Naive thymus-derived CD4-positive, alpha-beta T cell (primary cell): ENCODE measurements around the gene CCNG2. TPM values are rescaled to one million over a fixed set of nuclear protein-coding genes. Genes with fewer than 3 reads are reported as not detected.
A peak's percentile ranks its signal among the peaks of the same experiment; 100 is the strongest.

Experiments used
- ATAC-seq: fragments of 150-1000 bp; cut with Tn5 transposase; 2 replicates; pipeline ENCODE4 v1.10.0; 2021; ENCODE audit warnings: mild to moderate bottlenecking, moderate library complexity
- CTCF ChIA-PET: fragments of 350-600 bp; sonication (Branson Sonifier 250); formaldehyde crosslinking; loops from one replicate; lab custom pipeline; 2021; ENCODE audit warnings: antibody characterized with exemption; lab: Charles Lee
- POLR2A ChIA-PET: fragments of 350-600 bp; sonication (Branson Sonifier 250); formaldehyde crosslinking; loops from one replicate; lab custom pipeline; 2021; ENCODE audit warnings: antibody characterized with exemption, inconsistent platforms; lab: Charles Lee
- DNase-seq, 9 donors: peaks; one replicate each; pipeline versions ENCODE4 v3.0.0 to v3.0.0-alpha.2; 2020 to 2022; ENCODE audit warnings: mixed read lengths in 1 of 9
- H3K27ac ChIP-seq: one replicate; pipeline ENCODE4 v1.7.0; 2013; ENCODE audit warnings: mild to moderate bottlenecking, low read depth, low read length, moderate library complexity
- H3K27me3 ChIP-seq, 2 donors: one replicate each; pipeline ENCODE4 v1.7.0; 2013; ENCODE audit warnings: low read length in 2 of 2, mild to moderate bottlenecking in 2 of 2, moderate library complexity in 2 of 2; ENCODE audit not compliant: control insufficient read depth in 2 of 2, insufficient read depth in 2 of 2
- H3K36me3 ChIP-seq, 3 experiments: 1 replicate in 2 of 3; 2 replicates in 1 of 3; pipeline ENCODE4 v1.7.0; 2013; ENCODE audit warnings: low read length in 3 of 3, mild to moderate bottlenecking in 3 of 3, moderate library complexity in 1 of 3; ENCODE audit not compliant: insufficient read depth in 3 of 3, control insufficient read depth in 2 of 3
- H3K4me1 ChIP-seq, 2 donors: one replicate each; pipeline ENCODE4 v1.7.0; 2013; ENCODE audit warnings: low read length in 2 of 2, mild to moderate bottlenecking in 2 of 2, moderate library complexity in 1 of 2; ENCODE audit not compliant: control insufficient read depth in 2 of 2, insufficient read depth in 2 of 2
- H3K4me3 ChIP-seq: 2 replicates; pipeline ENCODE4 v1.7.0; 2013; ENCODE audit warnings: mild to moderate bottlenecking, low read length
- H3K9me3 ChIP-seq, 3 experiments: 1 replicate in 2 of 3; 2 replicates in 1 of 3; pipeline ENCODE4 v1.7.0; 2013; ENCODE audit warnings: low read length in 3 of 3; ENCODE audit not compliant: control insufficient read depth in 2 of 3
- H3K27ac Mint-ChIP-seq, 9 donors: one replicate each; pipeline ENCODE4 v1.8.0; 2020 to 2022; ENCODE audit warnings: mixed read lengths in 9 of 9, mild to moderate bottlenecking in 8 of 9, moderate library complexity in 5 of 9, inconsistent platforms in 2 of 9
- H3K27me3 Mint-ChIP-seq, 5 donors: one replicate each; pipeline ENCODE4 v1.8.0; 2021 to 2022; ENCODE audit warnings: mixed read lengths in 5 of 5, mild to moderate bottlenecking in 1 of 5
- H3K36me3 Mint-ChIP-seq, 5 donors: one replicate each; pipeline ENCODE4 v1.8.0; 2020 to 2022; ENCODE audit warnings: mixed read lengths in 5 of 5, mild to moderate bottlenecking in 3 of 5, inconsistent platforms in 1 of 5
- H3K4me1 Mint-ChIP-seq, 7 donors: one replicate each; pipeline ENCODE4 v1.8.0; 2020 to 2022; ENCODE audit warnings: mixed read lengths in 7 of 7, mild to moderate bottlenecking in 3 of 7, inconsistent platforms in 1 of 7
- H3K4me3 Mint-ChIP-seq, 10 donors: one replicate each; pipeline ENCODE4 v1.8.0; 2020 to 2022; ENCODE audit warnings: mild to moderate bottlenecking in 10 of 10, mixed read lengths in 10 of 10, moderate library complexity in 6 of 10, inconsistent platforms in 2 of 10
- H3K9me3 Mint-ChIP-seq, 11 donors: one replicate each; pipeline ENCODE4 v1.8.0; 2020 to 2022; ENCODE audit warnings: mixed read lengths in 11 of 11, mild to moderate bottlenecking in 4 of 11, inconsistent platforms in 1 of 11, moderate library complexity in 1 of 11
- intact Hi-C, 2 donors: fragments of 100-400 bp; cut with micrococcal nuclease; formaldehyde crosslinking; loops; one replicate each; pipeline ENCODE4 v1.15.1; 2023
- polyA plus RNA-seq, 2 donors: library from polyadenylated mRNA; unstranded; fragments of 300-500 nt; fragmentation: Illumina TruSeq; gene quantifications; one replicate each; pipeline ENCODE4 v1.2.3, GENCODE V29; 2021
- total RNA-seq, 6 experiments: library from RNA in 5 of 6; stranded (reverse) in 5 of 6; gene quantifications; 1 replicate in 5 of 6; 2 replicates in 1 of 6; pipeline ENCODE4 v1.2.3 and lab custom pipeline; 2021 to 2026

Gene CCNG2
- total and polyA plus RNA-seq, 7 experiments from 2014 or later: 8.5 to 36.7 (median 24.8) TPM

DNA sequence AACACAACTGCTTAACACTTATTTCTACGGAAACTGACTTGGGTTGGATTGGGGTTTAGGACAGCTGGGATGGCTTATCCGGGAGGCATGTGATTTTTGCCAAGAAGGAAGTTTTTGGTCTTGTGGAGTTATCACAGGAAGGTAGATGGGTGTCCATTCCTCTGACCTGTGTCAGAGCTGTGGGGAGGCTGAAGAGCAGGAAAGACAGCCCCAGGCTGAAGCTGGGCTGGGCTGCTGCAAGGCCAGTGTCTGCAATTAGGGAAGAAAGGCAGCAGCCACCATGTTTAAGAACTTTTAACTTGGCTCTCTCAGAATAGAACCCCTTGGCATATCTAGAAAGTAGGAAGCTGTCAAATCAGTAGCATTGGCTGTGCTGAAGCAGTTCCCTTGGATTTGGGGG lies 42.3 kb downstream of the CCNG2 start:
- POLR2A ChIA-PET: interaction anchor here (0.7 kb wide), 1 partner anchor 12 kb away, joined by 3 read pairs; no protein-coding TSS in a partner anchor
- no peak overlapping the region for H3K27ac ChIP-seq
- H3K36me3 ChIP-seq: no peaks in the 10 kb centered on the region
- Mint-ChIP-seq H3K36me3 (no peaks in the 10 kb centered on the region), H3K9me3 (no peaks in the 10 kb centered on the region), H3K27ac (no peak overlapping the region), H3K4me1 (peaks cover 0 to 15% (median 3%) of the 10 kb centered on the region in 7 donors), H3K4me3 (no peak overlapping the region), H3K27me3 (peaks cover 0 to 14% (median 0%) of the 10 kb centered on the region in 5 donors)
- H3K4me1 ChIP-seq: peaks cover 0 to 1% of the 10 kb centered on the region in 2 donors
- intact Hi-C loops: no loop called here
- DNase-seq (no peak), ATAC-seq (no peak)
- CTCF ChIA-PET: interaction anchor here (2.3 to 8.5 kb wide), 3 partner anchors 10 to 147 kb away, joined by 6 to 147 read pairs (median 11); no protein-coding TSS in a partner anchor
- peaks cover 0 to 2% of the 10 kb centered on the region in 2 donors for H3K27me3 ChIP-seq
- no peak overlapping the region for H3K4me3 ChIP-seq
- no peaks in the 10 kb centered on the region for H3K9me3 ChIP-seq

DNA sequence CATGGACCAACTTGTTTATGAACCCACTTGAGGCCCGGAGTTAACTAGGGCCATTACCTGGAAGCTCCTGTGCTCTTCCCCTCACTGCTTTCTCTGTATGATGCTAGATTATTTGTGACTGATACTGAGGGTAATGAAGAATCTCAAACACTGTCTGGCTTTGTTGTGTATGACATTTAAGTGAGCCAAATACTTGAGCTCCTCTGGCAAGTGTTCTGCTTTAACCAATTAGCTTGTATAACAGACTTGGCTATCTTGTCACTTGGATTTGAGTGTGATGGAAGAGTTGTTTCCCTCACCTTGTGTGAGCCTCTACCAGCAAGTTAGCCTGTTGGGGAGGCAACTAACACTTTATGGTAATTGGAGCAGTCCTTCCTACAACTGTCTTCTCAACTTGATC lies 42.7 kb downstream of the CCNG2 start:
- Mint-ChIP-seq H3K27ac (no peak overlapping the region), H3K4me1 (peaks cover 0 to 11% (median 0%) of the 10 kb centered on the region in 7 donors), H3K9me3 (no peaks in the 10 kb centered on the region), H3K4me3 (no peak overlapping the region), H3K36me3 (no peaks in the 10 kb centered on the region), H3K27me3 (peaks cover 0 to 10% (median 0%) of the 10 kb centered on the region in 5 donors)
- Histone ChIP-seq H3K4me3 (no peak overlapping the region), H3K27ac (no peak overlapping the region), H3K9me3 (no peaks in the 10 kb centered on the region), H3K27me3 (no peaks in the 10 kb centered on the region), H3K36me3 (no peaks in the 10 kb centered on the region), H3K4me1 (no peaks in the 10 kb centered on the region)
- CTCF ChIA-PET: interaction anchor here (2.3 to 8.5 kb wide), 3 partner anchors 9 to 147 kb away, joined by 6 to 147 read pairs (median 11); no protein-coding TSS in a partner anchor
- DNase-seq (no peak), ATAC-seq (no peak)
- intact Hi-C loops: loop anchor here (5.0 to 10.0 kb wide), 3 partner anchors 245 to 1017 kb away; no protein-coding TSS in a partner anchor
- POLR2A ChIA-PET: interaction anchor here (0.7 kb wide), 2 partner anchors 11 to 73 kb away, joined by 3 read pairs; no protein-coding TSS in a partner anchor

DNA sequence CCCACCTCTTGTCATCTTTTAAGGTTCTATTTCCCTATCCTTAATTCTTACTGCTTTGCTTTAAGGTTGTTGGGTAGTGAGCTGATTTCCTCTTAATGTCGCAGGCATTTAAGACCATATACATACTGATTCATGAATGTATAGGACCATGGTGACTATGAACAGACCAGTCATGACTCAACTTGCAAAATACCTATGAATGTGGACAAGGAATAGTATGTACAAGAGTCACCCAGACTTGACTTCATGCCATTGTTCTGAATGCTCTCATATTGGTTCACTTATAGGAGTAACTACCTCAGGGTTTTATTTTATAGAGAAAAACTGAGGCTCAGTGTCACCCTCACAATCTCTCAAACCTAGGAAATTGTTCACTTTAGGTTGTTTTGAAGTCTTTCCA lies 44.3 kb downstream of the CCNG2 start:
- H3K27ac Mint-ChIP-seq: no peak overlapping the region
- no peaks in the 10 kb centered on the region for H3K9me3 Mint-ChIP-seq
- Histone ChIP-seq H3K27me3 (no peaks in the 10 kb centered on the region), H3K4me3 (no peak overlapping the region), H3K36me3 (no peaks in the 10 kb centered on the region), H3K9me3 (no peaks in the 10 kb centered on the region), H3K27ac (no peak overlapping the region), H3K4me1 (no peaks in the 10 kb centered on the region)
- POLR2A ChIA-PET: no interaction called here
- peaks cover 0 to 18% (median 4%) of the 10 kb centered on the region in 5 donors for H3K27me3 Mint-ChIP-seq
- CTCF ChIA-PET: interaction anchor here (0.8 to 8.5 kb wide), 8 partner anchors 7 to 766 kb away, joined by 3 to 147 read pairs (median 6); partner anchors contain the start of gene SHROOM3
- no peaks in the 10 kb centered on the region for H3K36me3 Mint-ChIP-seq
- ATAC-seq (no peak), DNase-seq (no peak)
- H3K4me3 Mint-ChIP-seq: no peak overlapping the region
- H3K4me1 Mint-ChIP-seq: peaks cover 0 to 11% (median 0%) of the 10 kb centered on the region in 7 donors
- intact Hi-C loops: loop anchor here (5.0 to 10.0 kb wide), 3 partner anchors 247 to 1019 kb away; no protein-coding TSS in a partner anchor

DNA sequence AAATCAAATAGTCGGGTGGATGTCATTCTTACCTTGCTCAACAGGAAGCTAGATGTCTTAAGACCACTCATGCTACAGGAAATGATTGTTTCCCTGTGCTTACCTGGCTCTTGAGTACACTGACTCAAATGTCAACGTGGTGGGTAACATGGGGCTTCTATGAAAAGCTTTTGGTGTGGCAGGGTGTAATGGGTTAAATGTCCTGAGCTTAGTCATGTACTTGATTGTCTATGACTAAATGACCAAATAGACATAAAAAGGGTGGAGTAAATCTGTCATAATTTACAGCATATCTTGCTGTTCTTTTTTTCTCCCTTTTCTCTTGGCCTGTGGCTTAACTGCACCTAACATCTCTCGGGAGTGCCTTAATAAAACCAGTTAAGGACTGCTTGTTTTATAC lies 44.9 kb downstream of the CCNG2 start:
- DNase-seq (no peak), ATAC-seq (no peak)
- H3K36me3 Mint-ChIP-seq: no peaks in the 10 kb centered on the region
- intact Hi-C loops: loop anchor here (2.0 to 10.0 kb wide), 5 partner anchors 45 to 1020 kb away; partner anchors contain the start of gene CCNG2 (in 2 of the 2)
- H3K4me1 ChIP-seq: no peaks in the 10 kb centered on the region
- H3K4me3 Mint-ChIP-seq: no peak overlapping the region
- no peak overlapping the region for H3K4me3 ChIP-seq
- H3K36me3 ChIP-seq: no peaks in the 10 kb centered on the region
- ChIA-PET POLR2A (no interaction called here), CTCF (interaction anchor here (0.6 to 8.5 kb wide), 12 partner anchors 7 to 767 kb away, joined by 3 to 147 read pairs (median 7); partner anchors contain the start of gene SHROOM3)
- H3K9me3 ChIP-seq: no peaks in the 10 kb centered on the region
- H3K27ac ChIP-seq: no peak overlapping the region
- H3K27ac Mint-ChIP-seq: peak overlapping the region in 2 of 9 donors; percentile 21 to 30
- H3K9me3 Mint-ChIP-seq: no peaks in the 10 kb centered on the region
- H3K27me3 Mint-ChIP-seq: peaks cover 0 to 22% (median 5%) of the 10 kb centered on the region in 5 donors
- H3K4me1 Mint-ChIP-seq: peaks cover 0 to 10% (median 0%) of the 10 kb centered on the region in 7 donors
- no peaks in the 10 kb centered on the region for H3K27me3 ChIP-seq

DNA sequence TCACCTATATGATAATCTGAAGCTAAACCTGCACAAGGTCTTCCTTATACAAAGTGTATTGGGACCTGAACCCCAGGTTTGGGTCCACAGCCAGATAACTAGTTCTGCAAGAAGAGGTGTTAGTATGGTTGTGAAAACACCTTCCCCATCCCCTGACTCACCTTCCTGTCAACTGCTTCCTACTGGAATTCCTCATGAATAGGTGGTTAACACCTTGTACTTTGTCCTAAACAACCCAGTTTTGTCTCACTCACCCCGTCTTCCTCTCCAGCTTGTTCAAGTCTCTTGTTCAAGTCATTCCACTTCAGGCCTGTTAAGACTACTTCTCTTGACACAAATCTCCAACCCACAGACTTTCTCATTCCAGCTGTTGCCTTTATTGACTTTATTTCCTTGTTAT lies 45.5 kb downstream of the CCNG2 start:
- POLR2A ChIA-PET: interaction anchor here (0.6 to 2.4 kb wide), 5 partner anchors 9 to 157 kb away, joined by 3 to 13 read pairs (median 5); no protein-coding TSS in a partner anchor
- no peaks in the 10 kb centered on the region for H3K4me1 ChIP-seq
- no peaks in the 10 kb centered on the region for H3K9me3 Mint-ChIP-seq
- H3K4me3 Mint-ChIP-seq: no peak overlapping the region
- no peaks in the 10 kb centered on the region for H3K9me3 ChIP-seq
- ATAC-seq: no peak
- H3K27me3 Mint-ChIP-seq: peaks cover 0 to 27% (median 5%) of the 10 kb centered on the region in 5 donors
- H3K4me1 Mint-ChIP-seq: peaks cover 0 to 7% (median 0%) of the 10 kb centered on the region in 7 donors
- H3K27ac ChIP-seq: no peak overlapping the region
- H3K36me3 ChIP-seq: no peaks in the 10 kb centered on the region
- H3K27ac Mint-ChIP-seq: peak overlapping the region in 1 of 9 donors; percentile 63
- no peaks in the 10 kb centered on the region for H3K27me3 ChIP-seq
- intact Hi-C loops: loop anchor here (2.0 to 10.0 kb wide), 5 partner anchors 46 to 1020 kb away; partner anchors contain the start of gene CCNG2 (in 2 of the 2)
- CTCF ChIA-PET: interaction anchor here (0.6 to 8.5 kb wide), 19 partner anchors 8 to 772 kb away, joined by 3 to 147 read pairs (median 7); no protein-coding TSS in a partner anchor
- no peak overlapping the region for H3K4me3 ChIP-seq
- no peak for DNase-seq
- H3K36me3 Mint-ChIP-seq: no peaks in the 10 kb centered on the region

DNA sequence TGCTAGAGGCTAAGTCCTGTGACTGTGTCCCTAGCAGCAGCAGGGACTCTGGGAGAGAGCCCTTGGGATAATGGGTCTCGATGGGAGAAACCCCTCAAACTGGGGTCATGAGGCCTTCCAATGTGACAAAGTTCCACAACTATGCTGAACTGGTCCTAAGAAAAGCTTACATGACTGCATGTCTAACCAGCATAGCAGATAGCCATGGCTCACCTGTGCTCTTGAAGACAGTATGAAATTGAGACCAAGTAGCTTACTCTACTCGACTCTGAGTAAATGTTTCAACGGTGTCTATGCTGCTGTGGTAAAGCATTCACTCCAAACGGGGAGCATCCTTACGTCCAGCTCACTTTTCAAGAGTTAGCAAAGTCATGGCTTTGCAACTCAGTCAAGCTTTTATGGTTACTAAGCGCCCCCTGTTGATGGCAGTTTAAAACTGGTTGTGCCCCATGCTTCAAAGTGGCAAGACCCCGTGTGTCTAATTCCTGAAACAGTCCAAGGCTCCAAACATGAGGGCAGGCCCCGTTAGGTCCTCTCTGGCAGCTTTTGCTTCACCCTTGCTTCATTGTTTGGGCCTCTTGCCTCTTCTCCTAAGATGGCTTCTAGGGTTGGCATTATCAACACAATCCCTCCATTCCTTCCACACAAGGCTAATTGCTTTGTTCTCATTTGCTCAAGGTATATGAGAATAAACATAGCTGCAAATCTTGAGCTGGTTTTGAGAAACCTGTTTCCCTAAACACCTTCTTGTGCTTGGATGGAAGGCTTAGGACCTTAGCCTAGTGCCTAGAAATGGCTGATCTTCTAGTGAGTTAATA lies 46.6 kb downstream of the CCNG2 start:
- no peaks in the 10 kb centered on the region for H3K36me3 Mint-ChIP-seq
- DNase-seq: peak; percentile 23 to 73 (median 61)
- no peaks in the 10 kb centered on the region for H3K9me3 ChIP-seq
- no peaks in the 10 kb centered on the region for H3K4me1 ChIP-seq
- no peak overlapping the region for H3K4me3 ChIP-seq
- no peaks in the 10 kb centered on the region for H3K27me3 ChIP-seq
- peaks cover 0 to 25% (median 5%) of the 10 kb centered on the region in 5 donors for H3K27me3 Mint-ChIP-seq
- H3K36me3 ChIP-seq: no peaks in the 10 kb centered on the region
- H3K27ac ChIP-seq: no peak overlapping the region
- H3K4me1 Mint-ChIP-seq: peaks cover 0 to 7% (median 0%) of the 10 kb centered on the region in 7 donors
- no peaks in the 10 kb centered on the region for H3K9me3 Mint-ChIP-seq
- intact Hi-C loops: loop anchor here (1.0 to 10.0 kb wide), 11 partner anchors 47 to 1021 kb away; partner anchors contain the start of gene CCNG2 (in 2 of the 2)
- H3K27ac Mint-ChIP-seq: no peak overlapping the region
- no peak overlapping the region for H3K4me3 Mint-ChIP-seq
- ATAC-seq: peak; percentile 87
- ChIA-PET CTCF (interaction anchor here (0.5 to 8.5 kb wide), 31 partner anchors 9 to 1024 kb away, joined by 3 to 147 read pairs (median 4); no protein-coding TSS in a partner anchor), POLR2A (interaction anchor here (0.6 to 2.4 kb wide), 7 partner anchors 10 to 209 kb away, joined by 3 to 13 read pairs (median 4); no protein-coding TSS in a partner anchor)
